ENCODE measurements around the gene AGAP3.

Gene AGAP3

GRCh38 chr7:151161757-151162156 is 75.5 kb downstream of the AGAP3 start:
- DNase-seq (ENCODE audit: low read depth in 3 of 3): no peak

GRCh38 chr7:151166629-151167196 is 80.4 kb downstream of the AGAP3 start:
- DNase-seq (ENCODE audit: low read depth in 3 of 3): no peak

- DNase-seq (ENCODE audit: low read depth in 3 of 3): no peak
Measured at GRCh38 chr7:151167197-151167961, 81.1 kb downstream of the AGAP3 start, which contains the start of gene GBX1. TSS of gene GBX1 (minus strand) at chr7:151167694. CDS start at chr7:151167548, 146 bp downstream.

- peak in 2 of 3 experiments; percentile 14 to 63 for DNase-seq (ENCODE audit: low read depth in 3 of 3)
Measured at GRCh38 chr7:151168003-151168786, 81.9 kb downstream of the AGAP3 start.

- DNase-seq (ENCODE audit: low read depth in 3 of 3): no peak
Measured at GRCh38 chr7:151168787-151169162, 82.5 kb downstream of the AGAP3 start.

- peak; percentile 54 to 71 (median 61) for DNase-seq (ENCODE audit: low read depth in 3 of 3)
Measured at GRCh38 chr7:151172273-151173141, 86.2 kb downstream of the AGAP3 start.

- no peak for DNase-seq (ENCODE audit: low read depth in 3 of 3)
Measured at GRCh38 chr7:151173386-151174245, 87.3 kb downstream of the AGAP3 start.

- DNase-seq (ENCODE audit: low read depth in 3 of 3): peak in 1 of 3 experiments; percentile 35
Measured at GRCh38 chr7:151174246-151175046, 88.2 kb downstream of the AGAP3 start.

GRCh38 chr7:151175047-151175792 is 88.9 kb downstream of the AGAP3 start:
- DNase-seq (ENCODE audit: low read depth in 3 of 3): no peak

- DNase-seq (ENCODE audit: low read depth in 3 of 3): no peak
Measured at GRCh38 chr7:151175793-151176311, 89.6 kb downstream of the AGAP3 start.

- DNase-seq (ENCODE audit: low read depth in 3 of 3): no peak
Measured at GRCh38 chr7:151176401-151176800, 90.1 kb downstream of the AGAP3 start.

- DNase-seq (ENCODE audit: low read depth in 3 of 3): no peak
Measured at GRCh38 chr7:151177310-151177709, 91.0 kb downstream of the AGAP3 start.

- no peak for DNase-seq (ENCODE audit: low read depth in 3 of 3)
Measured at GRCh38 chr7:151178236-151178635, 92.0 kb downstream of the AGAP3 start.

- DNase-seq (ENCODE audit: low read depth in 3 of 3): no peak
Measured at GRCh38 chr7:151178831-151179230, 92.6 kb downstream of the AGAP3 start.

- DNase-seq (ENCODE audit: low read depth in 3 of 3): no peak
Measured at GRCh38 chr7:151179287-151179860, 93.1 kb downstream of the AGAP3 start.

- no peak for DNase-seq (ENCODE audit: low read depth in 3 of 3)
Measured at GRCh38 chr7:151179946-151180345, 93.7 kb downstream of the AGAP3 start.

GRCh38 chr7:151181011-151181431 is 94.7 kb downstream of the AGAP3 start:
- no peak for DNase-seq (ENCODE audit: low read depth in 3 of 3)

Measured in stimulated activated CD4-positive, alpha-beta T cell treated with anti-CD3 and anti-CD28 coated beads, TNF-alpha, amount 100 ng/mL, for 24 hours (primary cell).